Esophagus squamous epithelium (tissue), 4 donors: ENCODE data around the gene ZNF181.

Source experiments
- POLR2A ChIP-seq, 4 donors: fragments of 450-650 bp; IDR thresholded peaks; one replicate each; pipeline ENCODE4 v1.6.1; 2017; ENCODE audit warnings: antibody characterized with exemption in 4 of 4, mild to moderate bottlenecking in 4 of 4, moderate library complexity in 3 of 4
- TF ChIP-seq, protein P1 (sequence below), 6 experiments: fragments of 450-650 bp in 4 of 6; fragments of 200-600 bp in 2 of 6; sonication (generic) in 2 of 6; IDR thresholded peaks; one replicate each; pipeline ENCODE4 v1.5.1; 2016 to 2019; ENCODE audit warnings: antibody characterized with exemption in 6 of 6, mild to moderate bottlenecking in 4 of 6, moderate library complexity in 4 of 6

DNA sequence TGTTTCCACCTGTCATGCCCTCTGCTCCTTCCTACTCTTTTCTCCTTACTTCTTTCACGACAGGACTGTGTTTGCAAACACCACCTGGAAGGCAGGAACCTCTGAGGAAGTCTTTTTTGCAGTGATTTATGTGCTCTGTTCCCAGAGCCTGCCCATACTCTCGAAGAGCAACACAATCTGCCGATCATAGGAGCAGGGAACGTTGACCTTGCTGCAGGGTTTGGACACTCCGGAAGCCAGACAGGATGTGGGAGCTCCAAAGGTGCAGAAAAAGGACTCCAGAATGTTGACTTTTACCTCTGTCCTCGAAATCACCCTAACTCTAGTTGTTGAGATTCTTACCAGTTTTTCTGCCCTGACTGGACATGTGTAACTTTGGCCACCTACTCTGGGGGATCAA lies 8.6 kb upstream of the ZNF181 start:
- TF ChIP-seq, protein P1, sequence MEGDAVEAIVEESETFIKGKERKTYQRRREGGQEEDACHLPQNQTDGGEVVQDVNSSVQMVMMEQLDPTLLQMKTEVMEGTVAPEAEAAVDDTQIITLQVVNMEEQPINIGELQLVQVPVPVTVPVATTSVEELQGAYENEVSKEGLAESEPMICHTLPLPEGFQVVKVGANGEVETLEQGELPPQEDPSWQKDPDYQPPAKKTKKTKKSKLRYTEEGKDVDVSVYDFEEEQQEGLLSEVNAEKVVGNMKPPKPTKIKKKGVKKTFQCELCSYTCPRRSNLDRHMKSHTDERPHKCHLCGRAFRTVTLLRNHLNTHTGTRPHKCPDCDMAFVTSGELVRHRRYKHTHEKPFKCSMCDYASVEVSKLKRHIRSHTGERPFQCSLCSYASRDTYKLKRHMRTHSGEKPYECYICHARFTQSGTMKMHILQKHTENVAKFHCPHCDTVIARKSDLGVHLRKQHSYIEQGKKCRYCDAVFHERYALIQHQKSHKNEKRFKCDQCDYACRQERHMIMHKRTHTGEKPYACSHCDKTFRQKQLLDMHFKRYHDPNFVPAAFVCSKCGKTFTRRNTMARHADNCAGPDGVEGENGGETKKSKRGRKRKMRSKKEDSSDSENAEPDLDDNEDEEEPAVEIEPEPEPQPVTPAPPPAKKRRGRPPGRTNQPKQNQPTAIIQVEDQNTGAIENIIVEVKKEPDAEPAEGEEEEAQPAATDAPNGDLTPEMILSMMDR (IDR thresholded peaks at IDR 0.05): no peak
- TF ChIP-seq POLR2A (IDR thresholded peaks at IDR 0.05): no peak
